A549 (cell line): Measurements from ENCODE around the gene HDLBP. TPM values are rescaled to one million over a fixed set of nuclear protein-coding genes. Genes with fewer than 3 reads are reported as not detected.
A peak's percentile ranks its signal among the peaks of the same experiment; 100 is the strongest.

Experiments used
- ATAC-seq, 2 experiments: fragments of 200-7000 bp in 1 of 2; fragments of >200 bp in 1 of 2; cut with Nextera tagmentation in 1 of 2; cut with Tn5 transposase in 1 of 2; 3 replicates each; pipeline versions ENCODE4 v1.8.0 to v1.9.1; 2018 to 2020; ENCODE audit warnings: mild to moderate bottlenecking in 1 of 2, moderate library complexity in 1 of 2
- CTCF ChIA-PET: fragments of 300-600 bp; sonication (Branson Sonifier 250); formaldehyde crosslinking; extraction: SDS; loops from one replicate; lab custom pipeline; 2021; ENCODE audit warnings: antibody characterized with exemption, inconsistent platforms; lab: Yijun Ruan, JAX
- POLR2A ChIA-PET: fragments of 350-600 bp; formaldehyde crosslinking; extraction: SDS; loops from one replicate; lab custom pipeline; 2021; ENCODE audit warnings: antibody characterized with exemption, inconsistent platforms; lab: Yijun Ruan, JAX
- DNase-seq, 2 experiments: peaks; one replicate each; pipeline versions ENCODE4 v3.0.0 to v3.0.0-alpha.2; 2011 to 2016; ENCODE audit warnings: low read depth in 1 of 2, low spot score in 1 of 2
- FAIRE-seq: peaks from 2 replicates; lab custom pipeline; 2011; peaks lifted over from hg19 to GRCh38; lab: Jason Lieb, UNC
- H3K27ac ChIP-seq, 2 experiments: fragments of >200 bp; sonication (Bioruptor Twin); formaldehyde crosslinking; 3 replicates each; pipeline ENCODE4 v1.5.1; 2016 to 2017
- H3K4me1 ChIP-seq: fragments of >200 bp; sonication (Bioruptor Twin); formaldehyde crosslinking; 3 replicates; pipeline ENCODE4 v1.6.1; 2016
- H3K4me2 ChIP-seq: fragments of >200 bp; sonication (Bioruptor Twin); formaldehyde crosslinking; 3 replicates; pipeline ENCODE4 v1.6.1; 2016
- H3K4me3 ChIP-seq: fragments of >200 bp; sonication (Bioruptor Twin); formaldehyde crosslinking; 3 replicates; pipeline ENCODE4 v1.5.1; 2016
- H3K9me3 ChIP-seq: fragments of >200 bp; sonication (Bioruptor Twin); formaldehyde crosslinking; 3 replicates; pipeline ENCODE4 v1.6.1; 2016
- CBX8 ChIP-seq: fragments of 200-600 bp; sonication (generic); IDR thresholded peaks from 2 replicates; pipeline ENCODE4 v1.6.1; 2016
- EP300 ChIP-seq, 2 experiments: fragments of >200 bp; sonication (Bioruptor Twin); formaldehyde crosslinking; IDR thresholded peaks; 2 replicates in 1 of 2; 3 replicates in 1 of 2; pipeline ENCODE4 v1.6.1; 2016 to 2017
- FOSB ChIP-seq: fragments of 250-450 bp; sonication (Bioruptor Pico); IDR thresholded peaks from 2 replicates; pipeline ENCODE4 v1.5.0; 2020; ENCODE audit warnings: mild to moderate bottlenecking, moderate library complexity
- HES2 ChIP-seq: fragments of >200 bp; sonication (Bioruptor Twin); formaldehyde crosslinking; IDR thresholded peaks from 2 replicates; pipeline ENCODE4 v1.6.1; 2016
- HEYL ChIP-seq: fragments of 250-450 bp; sonication (Bioruptor Pico); IDR thresholded peaks from 2 replicates; pipeline ENCODE4 v1.8.0; 2021; ENCODE audit warnings: mild to moderate bottlenecking, moderate library complexity
- JUN ChIP-seq, 2 experiments: fragments of >200 bp; sonication (Bioruptor Twin); formaldehyde crosslinking; IDR thresholded peaks; 2 replicates in 1 of 2; 3 replicates in 1 of 2; pipeline ENCODE4 v1.6.1; 2016 to 2017
- JUNB ChIP-seq: fragments of >200 bp; sonication (Bioruptor Twin); formaldehyde crosslinking; IDR thresholded peaks from 2 replicates; pipeline ENCODE4 v1.6.1; 2016
- KDM1A ChIP-seq: fragments of 200-600 bp; sonication (generic); IDR thresholded peaks from 2 replicates; pipeline ENCODE4 v1.6.1; 2016; ENCODE audit warnings: low read depth, mild to moderate bottlenecking
- MAFK ChIP-seq: fragments of 450-650 bp; IDR thresholded peaks from 2 replicates; pipeline ENCODE4 v1.6.1; 2014; ENCODE audit not compliant: partially characterized antibody
- PHF8 ChIP-seq: fragments of 200-600 bp; sonication (generic); IDR thresholded peaks from 2 replicates; pipeline ENCODE4 v1.6.1; 2016; ENCODE audit warnings: low read depth, mild to moderate bottlenecking, antibody characterized with exemption, moderate library complexity, borderline replicate concordance
- POLR2A ChIP-seq: IDR thresholded peaks from 2 replicates; pipeline ENCODE4 v1.6.1; 2012; ENCODE audit warnings: mild to moderate bottlenecking, low read length
- RNF2 ChIP-seq: fragments of 200-600 bp; sonication (generic); IDR thresholded peaks from 2 replicates; pipeline ENCODE4 v1.6.1; 2016; ENCODE audit warnings: low read depth, mild to moderate bottlenecking, antibody characterized with exemption, moderate library complexity, borderline replicate concordance
- SMC3 ChIP-seq: fragments of >200 bp; sonication (Bioruptor Twin); formaldehyde crosslinking; IDR thresholded peaks from 3 replicates; pipeline ENCODE4 v1.6.1; 2018; ENCODE audit warnings: inconsistent platforms
- ZFP36 ChIP-seq: fragments of 450-650 bp; IDR thresholded peaks from 2 replicates; pipeline ENCODE4 v1.6.1; 2014; ENCODE audit warnings: borderline replicate concordance; ENCODE audit not compliant: partially characterized antibody
- WGBS: methylation state at CpG from one replicate; pipeline ENCODE4 v1.1.6; 2017; ENCODE audit errors: missing lambda C conversion rate; 5-methylcytosine and 5-hydroxymethylcytosine counted together
- polyA plus RNA-seq, 4 experiments: library from polyadenylated mRNA; depleted of rRNA in 3 of 4; stranded (reverse); fragments of >200 nt; fragmentation: RNase III in 1 of 4; extraction: RNeasy Plus Mini Kit Qiagen cat#74134 plus additional on column Dnase treatment in 1 of 4; gene quantifications; 2 replicates in 3 of 4; 3 replicates in 1 of 4; pipeline ENCODE4 v1.2.3, GENCODE V29; 2011 to 2017
- TF ChIP-seq, protein P1 (sequence below): fragments of 250-450 bp; sonication (Bioruptor Pico); IDR thresholded peaks from 2 replicates; pipeline ENCODE4 v1.5.0; 2020; ENCODE audit warnings: low read depth, mild to moderate bottlenecking, moderate library complexity
- TF ChIP-seq, protein P2 (sequence below): fragments of >200 bp; sonication (Bioruptor Twin); formaldehyde crosslinking; IDR thresholded peaks from 3 replicates; pipeline ENCODE4 v1.6.1; 2016

HDLBP gene
- polyA plus RNA-seq, 2 of the 4 experiments (the other 2 are of a cell fraction), result 248 to 292 TPM

DNA sequence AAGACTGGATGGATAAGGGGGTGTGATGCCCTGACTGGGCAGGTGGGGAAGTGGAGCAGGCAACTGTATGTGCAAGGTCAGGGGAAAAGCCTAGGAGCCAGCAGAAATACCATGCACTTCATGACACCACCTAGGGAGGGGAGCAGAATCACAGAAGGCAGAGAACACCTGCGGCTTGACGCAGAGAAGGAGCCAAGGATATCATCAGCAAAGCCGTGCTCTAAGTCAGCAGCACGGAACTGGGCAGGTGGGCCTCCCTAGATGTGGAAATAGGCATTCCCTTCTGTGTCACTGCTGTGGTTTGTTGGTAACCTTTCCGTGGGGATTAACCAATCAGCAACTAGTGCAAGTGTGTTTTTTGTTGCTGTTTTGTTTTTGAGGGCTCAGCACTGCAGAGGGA lies 41.3 kb downstream of the HDLBP start:
- CTCF ChIA-PET, result interaction anchor here (1.5 kb wide), 1 partner anchor 40 kb away, joined by 3 read pairs; no protein-coding TSS in a partner anchor
- 83% methylated on average over 5 of the region's 5 CpGs for WGBS
- TF ChIP-seq MAFK (peak; percentile 30), ZFP36 (no peak)
- H3K27ac ChIP-seq, result no peak overlapping the region
- peak in 1 of 2 experiments; percentile 18 for DNase-seq
- H3K4me1 ChIP-seq, result peaks cover 31% of the 10 kb centered on the region; the same call in 2 of the 3 replicates
- H3K9me3 ChIP-seq, result no peaks in the 10 kb centered on the region
- H3K4me2 ChIP-seq, result no peak overlapping the region
- POLR2A ChIA-PET, result no interaction called here
- ATAC-seq, result peak; percentile 22 to 35; a peak in 3 of 6 replicates
- FAIRE-seq, result no peak
- no peak overlapping the region for H3K4me3 ChIP-seq

DNA sequence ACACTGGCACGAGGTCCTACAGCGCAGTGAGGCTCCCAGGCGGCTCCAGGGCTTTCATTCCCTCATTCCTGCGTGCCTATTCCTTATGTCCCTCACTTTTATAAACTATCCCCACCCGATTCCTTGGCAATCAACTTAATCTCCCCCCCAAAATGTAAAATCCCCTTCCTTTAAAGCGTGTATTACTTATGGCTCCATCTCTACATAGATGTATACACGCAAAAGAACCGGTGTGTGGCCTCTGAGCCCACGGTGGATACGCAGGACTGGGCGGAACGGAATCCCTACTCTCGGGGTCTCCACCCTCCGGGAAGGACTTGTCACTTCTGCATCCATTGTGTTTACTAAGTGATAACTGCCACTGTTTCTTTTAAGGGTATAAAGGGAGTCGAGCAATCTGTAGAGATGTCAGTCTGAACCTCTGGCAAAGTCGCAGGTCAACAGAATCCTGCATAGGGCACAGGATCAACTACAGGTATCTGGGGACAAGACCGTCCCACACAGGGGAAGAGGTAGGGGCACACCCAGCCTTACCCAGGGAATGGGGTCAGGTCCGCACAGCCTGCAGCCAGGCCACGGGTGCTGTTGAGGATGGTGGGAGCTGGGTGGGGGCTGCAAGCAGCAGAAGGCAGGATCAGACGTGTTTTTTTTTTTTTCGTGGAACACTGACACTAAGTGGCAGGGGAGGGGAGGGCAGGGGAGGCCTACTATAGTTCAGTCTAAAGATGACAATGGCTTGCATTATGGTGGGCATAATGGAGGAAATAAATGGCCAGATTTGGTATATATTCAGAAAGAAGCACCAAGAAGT lies 42.1 kb downstream of the HDLBP start:
- no peak for FAIRE-seq
- H3K4me1 ChIP-seq, result peaks cover 34% of the 10 kb centered on the region; the same call in 2 of the 3 replicates
- peak overlapping the region; percentile 98 for H3K4me3 ChIP-seq
- DNase-seq, result no peak
- ATAC-seq, result peak; percentile 14 to 37; a peak in 5 of 6 replicates
- no peak for TF ChIP-seq EP300 (IDR thresholded peaks at IDR 0.05)
- TF ChIP-seq KDM1A, result no peak
- TF ChIP-seq, protein P1, sequence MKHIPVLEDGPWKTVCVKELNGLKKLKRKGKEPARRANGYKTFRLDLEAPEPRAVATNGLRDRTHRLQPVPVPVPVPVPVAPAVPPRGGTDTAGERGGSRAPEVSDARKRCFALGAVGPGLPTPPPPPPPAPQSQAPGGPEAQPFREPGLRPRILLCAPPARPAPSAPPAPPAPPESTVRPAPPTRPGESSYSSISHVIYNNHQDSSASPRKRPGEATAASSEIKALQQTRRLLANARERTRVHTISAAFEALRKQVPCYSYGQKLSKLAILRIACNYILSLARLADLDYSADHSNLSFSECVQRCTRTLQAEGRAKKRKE, result no peak
- TF ChIP-seq RNF2, result no peak
- TF ChIP-seq HES2, result no peak
- no peak for TF ChIP-seq MAFK
- no peak for TF ChIP-seq JUNB
- POLR2A ChIA-PET, result no interaction called here
- CTCF ChIA-PET, result interaction anchor here (1.5 kb wide), 1 partner anchor 40 kb away, joined by 3 read pairs; no protein-coding TSS in a partner anchor
- H3K4me2 ChIP-seq, result peak overlapping the region; percentile 87
- H3K27ac ChIP-seq, result peak overlapping the region; percentile 93 to 97
- H3K9me3 ChIP-seq, result no peaks in the 10 kb centered on the region
- 83% methylated on average over 19 of the region's 21 CpGs for WGBS

- FAIRE-seq, result no peak
- peak overlapping the region; percentile 87 for H3K4me2 ChIP-seq
- peak overlapping the region; percentile 93 to 97 for H3K27ac ChIP-seq
- ATAC-seq, result peak; percentile 73 to 84
- TF ChIP-seq FOSB (CRISPR knock-in tag), result no peak
- TF ChIP-seq PHF8, result peak; percentile 54; the same call in 1 of the 2 replicates
- TF ChIP-seq, protein P2, sequence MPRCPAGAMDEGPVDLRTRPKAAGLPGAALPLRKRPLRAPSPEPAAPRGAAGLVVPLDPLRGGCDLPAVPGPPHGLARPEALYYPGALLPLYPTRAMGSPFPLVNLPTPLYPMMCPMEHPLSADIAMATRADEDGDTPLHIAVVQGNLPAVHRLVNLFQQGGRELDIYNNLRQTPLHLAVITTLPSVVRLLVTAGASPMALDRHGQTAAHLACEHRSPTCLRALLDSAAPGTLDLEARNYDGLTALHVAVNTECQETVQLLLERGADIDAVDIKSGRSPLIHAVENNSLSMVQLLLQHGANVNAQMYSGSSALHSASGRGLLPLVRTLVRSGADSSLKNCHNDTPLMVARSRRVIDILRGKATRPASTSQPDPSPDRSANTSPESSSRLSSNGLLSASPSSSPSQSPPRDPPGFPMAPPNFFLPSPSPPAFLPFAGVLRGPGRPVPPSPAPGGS, result 0 out of 3 replicates have a peak, but pooled peaks have one; percentile 37
- TF ChIP-seq JUN (IDR thresholded peaks at IDR 0.05), result peak in 1 of 2 experiments; percentile 61; a peak in 2 of 5 replicates
- TF ChIP-seq CBX8, result no peak
- TF ChIP-seq SMC3, result 0 out of 3 replicates have a peak, but pooled peaks have one; percentile 12
- peak; percentile 34; the same call in 1 of the 2 replicates for TF ChIP-seq POLR2A
- no peak for TF ChIP-seq HEYL (CRISPR knock-in tag)
- POLR2A ChIA-PET, result no interaction called here
- H3K4me3 ChIP-seq, result peak overlapping the region; percentile 98
- CTCF ChIA-PET, result no interaction called here
- 18% methylated on average over 9 of the region's 102 CpGs for WGBS
- peaks cover 34% of the 10 kb centered on the region; the same call in 2 of the 3 replicates for H3K4me1 ChIP-seq
- DNase-seq, result peak in 1 of 2 experiments; percentile 19
- no peaks in the 10 kb centered on the region for H3K9me3 ChIP-seq
These were observed 42.9 kb downstream of the HDLBP start for GRCh38 chr2:241272303-241273209.
